Vagina (tissue), 2 donors: ENCODE measurements around the gene CCDC197.

ENCODE experiments used
- POLR2AphosphoS5 ChIP-seq, 2 donors: sonication (generic); formaldehyde crosslinking; IDR thresholded peaks; one replicate each; pipeline ENCODE4 v1.9.0; 2017; ENCODE audit warnings: antibody characterized with exemption in 2 of 2, mild to moderate bottlenecking in 2 of 2, low read depth in 1 of 2; ENCODE audit not compliant: insufficient read depth in 1 of 2
- TF ChIP-seq, protein P1 (sequence below), 3 experiments: fragments of 450-650 bp in 2 of 3; fragments of 200-600 bp in 1 of 3; sonication (generic) in 1 of 3; IDR thresholded peaks; one replicate each; pipeline ENCODE4 v1.5.1; 2017 to 2019; ENCODE audit warnings: antibody characterized with exemption in 3 of 3, mild to moderate bottlenecking in 2 of 3, moderate library complexity in 2 of 3

DNA sequence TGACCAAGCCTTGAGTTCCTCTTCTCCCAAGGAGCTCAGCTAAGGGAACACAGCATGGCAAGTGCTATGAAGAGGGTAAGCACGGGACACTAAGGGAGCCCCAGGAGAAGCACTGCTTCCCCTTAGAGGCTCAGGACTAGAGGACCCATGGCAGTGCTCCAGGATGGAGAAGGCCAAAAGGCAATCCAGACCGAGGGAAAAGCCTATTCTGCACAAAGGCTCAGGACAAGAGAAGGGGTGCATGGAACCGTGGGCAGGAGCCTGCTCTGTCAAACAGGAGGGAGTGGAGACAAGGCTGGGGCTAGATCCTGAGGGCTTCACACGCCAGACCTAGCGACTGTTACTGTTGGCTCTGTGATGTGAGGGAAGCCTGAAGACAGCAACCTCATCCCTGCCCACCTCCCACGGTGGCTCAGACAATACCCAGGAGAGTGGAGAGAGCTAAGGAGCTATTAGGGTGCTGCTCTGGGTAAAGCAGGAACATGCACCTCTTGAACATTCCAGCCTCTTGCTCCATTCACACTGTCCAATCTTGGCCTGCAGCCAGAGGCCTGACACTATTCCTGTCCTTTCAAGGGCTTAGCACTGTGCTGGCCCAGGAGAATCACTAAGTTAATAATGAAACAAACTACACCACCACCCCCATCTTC lies 53.3 kb downstream of the CCDC197 start:
- TF ChIP-seq, protein P1, sequence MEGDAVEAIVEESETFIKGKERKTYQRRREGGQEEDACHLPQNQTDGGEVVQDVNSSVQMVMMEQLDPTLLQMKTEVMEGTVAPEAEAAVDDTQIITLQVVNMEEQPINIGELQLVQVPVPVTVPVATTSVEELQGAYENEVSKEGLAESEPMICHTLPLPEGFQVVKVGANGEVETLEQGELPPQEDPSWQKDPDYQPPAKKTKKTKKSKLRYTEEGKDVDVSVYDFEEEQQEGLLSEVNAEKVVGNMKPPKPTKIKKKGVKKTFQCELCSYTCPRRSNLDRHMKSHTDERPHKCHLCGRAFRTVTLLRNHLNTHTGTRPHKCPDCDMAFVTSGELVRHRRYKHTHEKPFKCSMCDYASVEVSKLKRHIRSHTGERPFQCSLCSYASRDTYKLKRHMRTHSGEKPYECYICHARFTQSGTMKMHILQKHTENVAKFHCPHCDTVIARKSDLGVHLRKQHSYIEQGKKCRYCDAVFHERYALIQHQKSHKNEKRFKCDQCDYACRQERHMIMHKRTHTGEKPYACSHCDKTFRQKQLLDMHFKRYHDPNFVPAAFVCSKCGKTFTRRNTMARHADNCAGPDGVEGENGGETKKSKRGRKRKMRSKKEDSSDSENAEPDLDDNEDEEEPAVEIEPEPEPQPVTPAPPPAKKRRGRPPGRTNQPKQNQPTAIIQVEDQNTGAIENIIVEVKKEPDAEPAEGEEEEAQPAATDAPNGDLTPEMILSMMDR (IDR thresholded peaks at IDR 0.05) = no peak
- no peak for TF ChIP-seq POLR2AphosphoS5 (IDR thresholded peaks at IDR 0.05; ENCODE audit: insufficient read depth in 1 of 2, low read depth in 1 of 2)
